Stimulated activated CD4-positive, alpha-beta T cell treated with anti-CD3 and anti-CD28 coated beads, Interleukin-1b, Interleukin-23, amount 100 ng/mL, for 1 hour (primary cell): Measurements from ENCODE around the gene TTYH1.
A peak's percentile ranks its signal among the peaks of the same experiment; 100 is the strongest.
"Not testable (repeated sequence)": the region's sequence is repeated elsewhere in the genome, so short reads cannot be mapped to it uniquely, and the experiment has no call there.

Source experiments
- DNase-seq, 2 donors: peaks; one replicate each; pipeline ENCODE4 v3.0.0-alpha.2; 2020; ENCODE audit warnings: low read depth in 2 of 2

Gene TTYH1

DNA sequence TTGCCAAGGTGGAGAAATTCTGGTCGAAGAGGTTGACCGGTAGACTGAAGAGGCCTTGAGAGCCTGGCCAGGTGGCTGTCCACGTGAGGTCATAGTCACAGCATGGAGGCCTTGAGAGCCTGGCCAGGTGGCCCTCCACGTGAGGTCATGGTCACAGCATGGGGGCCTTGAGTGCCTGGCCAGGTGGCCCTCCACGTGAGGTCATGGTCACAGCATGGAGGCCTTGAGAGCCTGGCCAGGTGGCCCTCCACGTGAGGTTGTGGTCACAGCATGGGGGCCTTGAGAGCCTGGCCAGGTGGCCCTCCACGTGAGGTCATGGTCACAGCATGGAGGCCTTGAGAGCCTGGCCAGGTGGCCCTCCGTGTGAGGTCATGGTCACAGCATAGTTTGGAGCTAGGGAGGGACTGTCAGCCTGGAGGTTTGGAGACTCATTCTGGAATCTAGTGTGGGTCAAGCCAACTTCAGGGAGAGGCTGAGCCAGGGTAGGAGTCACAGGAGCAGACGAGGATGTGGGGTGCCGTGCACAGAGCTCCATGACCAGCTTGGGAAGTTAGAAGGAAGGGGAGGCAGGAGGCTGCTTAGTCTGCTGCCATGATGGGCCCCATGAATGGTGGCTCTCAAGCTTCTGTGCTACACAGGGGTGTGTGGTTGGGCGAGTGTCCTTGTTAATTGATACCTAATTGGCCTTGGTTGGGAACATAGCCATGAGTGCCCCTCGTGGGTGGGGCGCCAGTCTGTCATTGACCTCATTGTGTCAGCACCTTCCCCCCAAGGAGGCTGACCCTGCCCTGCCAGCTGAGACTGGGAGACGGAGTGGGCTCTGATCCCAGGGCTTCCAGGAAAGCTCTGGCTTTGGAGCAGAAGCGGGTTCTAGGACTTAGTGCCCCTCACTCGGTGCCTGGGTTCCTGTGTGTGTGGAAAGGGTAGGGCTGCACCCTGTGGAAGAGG lies 44.3 kb downstream of the TTYH1 start:
- no peak for DNase-seq

GRCh38 chr19:54460230-54461005 lies 45.2 kb downstream of the TTYH1 start:
- DNase-seq = no peak

GRCh38 chr19:54461210-54461609 lies 45.9 kb downstream of the TTYH1 start:
- no peak for DNase-seq

DNA sequence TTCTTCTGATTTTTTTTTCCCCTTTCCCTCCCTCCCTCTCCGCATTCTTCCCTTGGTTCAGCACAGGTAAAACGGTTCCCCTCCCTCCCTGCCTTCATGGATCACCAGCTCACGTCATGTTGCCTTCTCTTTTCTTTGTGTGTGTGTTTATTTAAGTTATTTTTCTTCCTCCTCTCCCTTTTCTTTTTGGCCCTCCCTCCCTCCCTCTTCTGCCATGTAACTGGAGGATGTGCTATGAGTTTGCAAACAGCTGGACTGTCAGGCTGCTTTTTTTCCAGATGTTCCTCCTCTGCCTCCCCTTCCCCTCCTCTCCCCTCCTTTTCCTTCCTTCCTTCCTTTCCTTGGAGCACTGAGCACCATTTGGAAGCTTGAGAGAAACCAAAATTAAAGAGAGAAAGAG lies 46.3 kb downstream of the TTYH1 start:
- no peak for DNase-seq

DNA sequence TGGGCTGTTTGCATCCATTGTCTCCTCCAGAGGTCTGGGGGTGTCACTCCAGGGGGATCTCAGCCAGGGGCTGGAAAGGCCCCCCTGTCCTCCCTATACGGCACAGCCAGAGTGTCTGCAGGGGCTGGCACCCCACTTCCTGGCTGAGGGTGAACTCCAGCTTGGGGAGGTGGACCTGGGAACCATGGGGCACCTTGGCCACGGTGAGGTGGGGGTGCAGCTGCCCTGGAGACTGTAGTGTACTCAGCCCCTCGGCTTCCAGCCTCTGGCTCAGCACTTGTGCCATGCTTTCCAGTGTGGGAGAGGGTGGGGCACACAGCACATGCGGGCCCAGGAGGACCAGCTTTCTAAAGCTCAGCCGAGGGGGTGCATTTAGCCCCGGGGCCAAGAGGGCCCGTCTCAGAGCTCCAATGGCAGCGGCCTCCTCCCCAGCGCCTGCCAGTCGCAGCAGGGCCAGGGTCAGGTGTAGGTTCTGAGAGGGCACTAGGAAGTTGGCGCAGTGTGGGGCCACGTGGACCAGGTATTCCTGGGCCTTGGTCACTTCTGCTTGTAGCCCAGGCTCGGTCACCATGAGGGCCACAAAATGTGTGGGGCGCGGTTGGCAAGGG lies 46.9 kb downstream of the TTYH1 start:
- DNase-seq = no peak

- peak in 1 of 2 donors; percentile 31 for DNase-seq
These were observed 47.6 kb downstream of the TTYH1 start for GRCh38 chr19:54462655-54463530.

- peak; percentile 81 to 93 for DNase-seq
These were observed 48.3 kb downstream of the TTYH1 start, which contains the start of gene LENG9 for GRCh38 chr19:54463531-54464043. LENG9 (minus strand) TSS chr19:54463778; CDS start chr19:54463526, 252 bp downstream.

DNA sequence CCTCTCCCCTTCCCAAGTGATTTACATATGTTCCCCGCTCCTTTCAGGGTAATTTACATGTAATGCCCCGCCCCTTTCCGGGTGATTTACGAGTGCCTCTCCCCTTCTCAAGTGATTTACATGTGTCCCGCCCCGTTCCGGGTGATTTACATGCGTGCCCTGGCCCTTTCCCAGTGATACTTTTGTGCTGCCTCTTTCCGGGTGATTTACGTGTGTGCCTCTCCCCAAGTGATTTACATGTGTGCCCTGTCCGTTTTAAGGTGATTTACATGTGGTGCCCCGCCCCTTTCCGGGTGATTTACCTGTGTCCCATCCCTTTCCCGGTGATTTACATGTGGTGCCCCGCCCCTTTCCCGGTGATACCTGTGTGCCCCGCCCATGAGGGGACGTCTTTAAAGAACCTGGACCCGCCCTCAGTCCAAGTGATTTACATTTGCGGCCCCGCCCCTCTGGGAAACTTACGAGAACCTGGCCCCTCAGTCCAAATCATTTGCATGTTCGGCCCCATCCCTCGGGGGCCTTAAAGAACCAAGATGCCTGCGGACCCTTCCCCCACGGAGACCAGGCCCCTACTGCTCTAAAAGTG lies 48.9 kb downstream of the TTYH1 start:
- peak; percentile 45 to 58 for DNase-seq

- peak in 1 of 2 donors; percentile 47 for DNase-seq
These were observed 49.6 kb downstream of the TTYH1 start for GRCh38 chr19:54464630-54465425.

DNA sequence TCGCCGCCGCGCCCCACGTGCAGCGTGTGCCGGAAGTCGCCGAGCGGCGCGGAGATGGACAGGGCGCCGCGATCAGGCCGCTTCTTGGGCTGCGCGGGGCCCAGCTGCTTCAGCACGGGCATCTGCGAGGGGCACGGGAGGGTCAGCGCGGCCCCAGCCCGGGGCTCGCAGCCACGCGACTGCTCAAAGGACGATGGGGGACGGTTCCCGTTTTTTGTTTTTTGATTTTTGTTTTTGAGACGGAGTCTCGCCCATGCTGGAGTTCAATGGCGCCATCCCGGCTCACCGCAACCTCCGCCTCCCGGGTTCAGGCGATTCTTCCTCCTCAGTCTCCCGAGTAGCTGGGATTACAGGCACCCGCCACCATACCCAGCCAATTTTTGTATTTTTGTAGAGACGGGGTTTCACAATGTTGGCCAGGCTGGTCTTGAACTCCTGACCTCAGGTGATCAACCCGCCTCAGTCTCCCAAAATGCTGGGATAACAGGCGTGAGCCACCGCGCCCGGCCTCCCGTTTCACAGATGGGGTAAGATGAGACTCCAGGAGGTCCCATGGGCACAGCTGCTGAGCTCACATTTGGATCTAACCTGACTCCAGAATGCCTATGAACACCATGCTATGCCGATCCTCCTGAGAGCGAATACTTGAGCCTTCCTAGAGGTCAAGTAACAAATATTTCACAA lies 50.3 kb downstream of the TTYH1 start:
- DNase-seq = no peak

DNA sequence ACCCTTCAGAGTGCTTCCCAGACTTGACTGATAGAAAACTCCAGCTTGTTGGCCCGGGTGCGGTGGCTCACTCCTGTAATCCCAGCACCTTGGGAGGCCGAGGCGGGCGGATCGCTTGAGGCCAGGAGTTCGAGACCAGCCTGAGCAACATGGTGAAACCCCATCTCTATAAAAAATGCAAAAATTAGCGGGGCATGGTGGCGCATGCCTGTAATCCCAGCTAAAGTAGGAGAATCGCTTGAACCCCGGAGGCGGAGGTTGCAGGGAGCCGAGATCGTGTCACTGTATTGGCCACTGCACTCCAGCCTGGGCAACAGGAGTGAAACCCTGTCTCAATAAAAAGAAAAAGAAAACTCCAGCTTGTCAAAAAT lies 50.8 kb downstream of the TTYH1 start:
- not testable (repeated sequence) for DNase-seq

- no peak for DNase-seq
These were observed 54.3 kb downstream of the TTYH1 start for GRCh38 chr19:54469496-54469934.

GRCh38 chr19:54470276-54470887 lies 55.1 kb downstream of the TTYH1 start:
- DNase-seq = no peak

- DNase-seq = no peak
These were observed 55.9 kb downstream of the TTYH1 start for GRCh38 chr19:54470991-54471782.

DNA sequence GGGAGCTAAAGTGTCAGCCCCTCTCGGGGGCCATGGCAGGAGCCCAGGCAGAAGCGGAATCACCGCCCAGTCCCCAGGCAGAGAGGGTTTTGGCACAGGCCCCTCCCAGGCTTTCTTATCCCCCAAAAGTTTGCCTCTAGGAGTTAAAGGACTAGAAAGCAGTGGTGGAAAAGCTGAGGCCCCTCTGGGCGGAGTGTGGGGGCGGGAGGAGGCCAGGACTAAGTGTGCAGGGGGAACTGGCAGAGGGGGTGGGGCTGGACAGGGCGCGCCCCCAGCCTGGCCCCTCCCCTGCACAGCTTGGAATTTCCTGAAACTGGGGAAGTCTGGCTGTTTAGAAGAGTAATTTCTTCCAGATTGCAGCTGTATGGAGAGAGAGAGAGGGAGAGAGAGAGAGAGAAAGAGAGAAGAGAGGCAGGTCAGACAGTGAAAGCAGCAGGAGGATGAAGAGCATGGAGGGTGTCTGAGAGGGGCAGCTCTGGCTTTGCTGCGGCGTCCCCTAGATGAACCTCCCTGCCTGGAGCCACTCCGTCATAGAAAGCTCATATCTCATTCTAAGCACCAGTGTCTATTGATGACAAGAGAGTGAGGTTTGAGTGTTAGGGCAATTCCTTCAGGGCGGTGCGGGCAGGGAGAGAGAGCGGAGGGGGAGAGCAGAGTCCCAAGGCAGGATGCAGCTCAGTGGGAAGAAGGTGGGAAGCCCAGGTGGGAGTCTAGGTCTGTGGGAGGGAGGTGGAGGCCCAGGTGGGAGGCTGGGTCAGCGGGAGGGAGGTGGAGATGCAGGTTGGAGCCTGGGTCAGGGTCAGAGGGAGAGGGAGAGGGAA lies 58.0 kb downstream of the TTYH1 start, which contains the start of gene CDC42EP5:
CDC42EP5 (minus strand) TSS at position 226 of the 821 bp plus-strand sequence. CDS start 7,749 bp downstream, outside the sequence.
- no peak for DNase-seq

DNA sequence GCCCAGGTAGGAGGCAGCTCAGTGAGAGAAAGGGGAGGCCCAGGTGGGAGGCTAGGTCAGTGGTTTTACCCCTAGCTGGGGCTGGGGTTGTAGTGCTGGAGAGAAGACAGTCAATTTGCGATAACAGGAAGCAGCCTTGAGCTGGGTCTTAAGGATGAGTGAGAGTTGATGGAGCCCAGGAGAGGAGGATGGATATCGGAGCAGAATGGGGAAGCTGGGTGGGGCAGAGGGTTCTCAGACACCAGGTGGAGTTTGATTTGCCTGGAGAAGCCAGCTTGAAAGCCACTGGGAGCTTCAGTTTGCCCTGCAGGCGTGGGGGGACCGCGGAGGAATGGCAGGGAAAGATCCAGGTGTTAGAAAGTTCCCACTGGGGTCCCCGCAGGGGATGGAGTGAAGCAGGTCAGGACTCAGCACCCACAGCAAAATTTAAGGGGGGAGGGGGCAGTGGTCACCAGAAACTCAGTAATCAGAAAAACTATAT lies 58.7 kb downstream of the TTYH1 start:
- no peak for DNase-seq

DNA sequence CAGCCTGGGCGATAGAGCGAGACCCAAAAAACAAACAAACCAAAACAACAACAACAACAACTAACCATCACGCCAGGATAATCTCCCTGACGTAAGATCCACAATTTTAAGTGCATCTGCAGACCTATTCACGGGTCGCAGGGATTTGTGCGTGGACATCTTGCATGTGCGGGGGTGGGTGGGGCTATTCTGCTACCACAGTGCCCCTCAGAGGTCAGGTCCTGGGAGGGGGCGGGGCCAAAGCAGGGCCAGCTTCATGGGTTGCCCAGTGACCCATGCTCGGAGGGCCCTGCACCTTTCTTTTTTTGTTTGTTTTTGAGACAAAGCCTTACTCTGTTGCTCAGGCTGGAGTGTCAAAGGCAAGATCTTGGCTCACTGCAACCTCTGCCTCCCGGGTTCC lies 60.4 kb downstream of the TTYH1 start:
- DNase-seq = no peak
